GM18517 (cell line): ENCODE data around the gene VASH1.
"Not testable (repeated sequence)": the region's sequence is repeated elsewhere in the genome, so short reads cannot be mapped to it uniquely, and the experiment has no call there.

Source experiments
- ATAC-seq: cut with Tn5 transposase; IDR thresholded peaks from one replicate; pipeline ENCODE4 v1.9.1; 2021; ENCODE audit warnings: mild to moderate bottlenecking, moderate library complexity; ENCODE audit not compliant: unreplicated experiment

The VASH1 gene

GRCh38 chr14:76761136-76761959 is at the start of gene VASH1:
Gene VASH1 (plus strand): TSS chr14:76761468. CDS start chr14:76762822, 1,354 bp downstream.
- ATAC-seq, result peak; percentile 82

- ATAC-seq, result no peak
These were observed 48.1 kb upstream of the VASH1 start for GRCh38 chr14:76713121-76713520.

DNA sequence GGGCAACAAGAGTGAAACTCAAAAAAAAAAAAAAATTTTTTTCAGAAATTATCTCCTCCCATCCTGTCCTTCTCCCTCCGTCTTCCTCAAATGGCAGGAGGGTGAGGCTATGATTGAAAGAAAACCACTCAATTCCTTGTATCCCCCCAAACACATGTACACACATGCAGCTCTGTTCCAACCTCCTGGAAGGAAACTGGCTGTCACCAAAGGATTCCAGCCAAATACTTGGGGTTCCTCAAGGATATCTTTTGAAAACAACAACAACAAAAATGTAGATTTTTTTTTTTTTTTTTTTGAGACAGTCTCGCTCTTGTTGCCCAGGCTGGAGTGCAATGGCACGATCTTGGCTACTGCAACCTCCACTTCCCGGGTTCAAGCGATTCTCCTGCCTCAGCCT is 46.8 kb upstream of the VASH1 start:
- no peak for ATAC-seq

DNA sequence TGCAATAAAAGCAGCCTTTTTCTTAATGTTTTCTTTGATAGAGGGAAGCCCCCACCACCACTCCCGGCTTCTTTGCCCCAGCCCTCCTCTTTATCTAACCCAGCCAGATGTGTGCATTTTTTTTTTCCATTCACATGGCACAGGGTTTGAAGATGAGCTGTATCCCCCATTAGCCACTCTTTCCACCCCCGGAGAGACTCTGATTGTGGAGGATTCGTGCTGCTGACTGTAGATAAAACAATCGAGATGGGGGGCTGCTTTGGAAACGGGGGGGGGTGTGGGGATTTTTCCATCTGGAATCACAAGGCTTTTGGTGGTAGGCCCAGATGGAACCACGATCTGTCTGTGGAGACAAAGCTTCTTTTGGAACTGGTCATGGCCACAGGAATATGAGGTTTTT is 46.2 kb upstream of the VASH1 start:
- no peak for ATAC-seq

GRCh38 chr14:76715511-76716081 is 45.7 kb upstream of the VASH1 start:
- no peak for ATAC-seq

DNA sequence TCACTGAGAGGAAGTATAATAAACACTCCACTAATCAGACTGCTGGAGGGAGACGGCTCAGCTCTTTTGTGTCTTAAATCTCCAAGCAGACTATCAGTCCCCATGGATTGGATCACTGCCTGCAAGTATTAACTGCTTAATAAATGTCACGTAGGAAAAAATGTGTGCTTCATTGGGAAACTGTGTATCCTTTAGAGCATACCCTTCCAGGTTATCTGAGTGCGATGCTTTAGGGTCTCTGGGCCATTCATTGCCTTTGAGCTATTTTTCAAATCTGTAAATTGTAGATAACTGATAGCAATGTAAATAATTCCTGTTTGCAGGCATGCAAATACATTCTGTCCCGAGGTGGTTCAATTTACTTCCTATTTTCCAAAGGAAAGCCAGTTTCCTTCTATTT is 45.0 kb upstream of the VASH1 start:
- no peak for ATAC-seq

- no peak for ATAC-seq
These were observed 43.6 kb upstream of the VASH1 start for GRCh38 chr14:76717508-76718290.

DNA sequence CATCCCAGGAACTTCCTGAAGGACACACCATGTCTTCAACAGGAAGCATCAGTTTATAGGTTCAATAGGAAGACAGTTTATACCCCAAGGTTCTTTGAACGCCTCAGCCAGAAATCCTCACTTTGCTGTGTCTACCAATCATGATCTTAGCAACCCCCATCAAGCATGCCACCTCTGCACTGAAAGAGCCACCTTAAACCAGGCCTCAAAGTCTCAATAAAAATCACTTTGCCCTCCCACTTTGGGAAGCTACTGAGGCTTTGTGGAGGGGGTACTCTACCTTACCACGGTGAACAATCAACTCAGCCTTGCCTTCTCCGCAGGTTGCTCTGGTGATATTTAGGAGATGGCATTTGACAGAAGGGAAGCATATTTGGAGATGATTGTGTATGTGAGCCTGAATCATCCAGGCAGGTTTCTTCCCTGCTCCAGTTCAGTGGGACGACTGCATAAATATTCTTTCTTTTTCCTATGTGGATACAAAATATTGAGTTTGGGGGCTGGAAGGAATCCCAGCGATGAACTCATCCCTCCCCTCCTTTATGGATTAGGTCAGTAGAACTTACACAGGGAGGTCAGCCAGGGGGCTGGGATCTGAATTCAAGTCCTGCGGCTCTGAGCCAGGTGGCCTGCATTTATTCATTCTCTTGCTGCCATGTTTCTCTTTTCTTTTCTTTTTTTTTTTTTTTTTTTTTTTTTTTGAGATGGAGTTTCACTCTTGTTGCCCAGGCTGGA is 42.8 kb upstream of the VASH1 start:
- no peak for ATAC-seq

DNA sequence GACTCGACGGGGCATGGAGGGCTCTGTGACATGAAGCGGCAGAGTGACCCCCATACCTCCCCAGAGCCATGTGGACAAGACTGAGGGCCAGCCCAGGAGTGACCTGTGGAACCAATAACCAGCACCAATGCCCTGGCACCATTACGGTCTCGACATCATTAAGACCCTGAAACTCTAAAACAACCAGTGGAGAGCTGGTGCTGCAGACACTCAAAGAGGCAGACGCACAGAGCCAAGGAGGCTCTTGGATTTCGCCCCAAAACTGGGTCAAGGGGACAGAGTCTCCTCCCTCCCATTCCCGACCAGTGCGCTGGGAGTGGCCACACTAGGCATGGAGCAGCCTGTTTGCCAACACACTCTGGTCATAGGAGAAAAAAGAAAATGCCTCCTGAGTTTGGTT is 41.6 kb upstream of the VASH1 start:
- no peak for ATAC-seq

- ATAC-seq, result peak; percentile 60
These were observed 40.9 kb upstream of the VASH1 start for GRCh38 chr14:76720382-76720813.

GRCh38 chr14:76721506-76721905 is 39.8 kb upstream of the VASH1 start:
- not testable (repeated sequence) for ATAC-seq

DNA sequence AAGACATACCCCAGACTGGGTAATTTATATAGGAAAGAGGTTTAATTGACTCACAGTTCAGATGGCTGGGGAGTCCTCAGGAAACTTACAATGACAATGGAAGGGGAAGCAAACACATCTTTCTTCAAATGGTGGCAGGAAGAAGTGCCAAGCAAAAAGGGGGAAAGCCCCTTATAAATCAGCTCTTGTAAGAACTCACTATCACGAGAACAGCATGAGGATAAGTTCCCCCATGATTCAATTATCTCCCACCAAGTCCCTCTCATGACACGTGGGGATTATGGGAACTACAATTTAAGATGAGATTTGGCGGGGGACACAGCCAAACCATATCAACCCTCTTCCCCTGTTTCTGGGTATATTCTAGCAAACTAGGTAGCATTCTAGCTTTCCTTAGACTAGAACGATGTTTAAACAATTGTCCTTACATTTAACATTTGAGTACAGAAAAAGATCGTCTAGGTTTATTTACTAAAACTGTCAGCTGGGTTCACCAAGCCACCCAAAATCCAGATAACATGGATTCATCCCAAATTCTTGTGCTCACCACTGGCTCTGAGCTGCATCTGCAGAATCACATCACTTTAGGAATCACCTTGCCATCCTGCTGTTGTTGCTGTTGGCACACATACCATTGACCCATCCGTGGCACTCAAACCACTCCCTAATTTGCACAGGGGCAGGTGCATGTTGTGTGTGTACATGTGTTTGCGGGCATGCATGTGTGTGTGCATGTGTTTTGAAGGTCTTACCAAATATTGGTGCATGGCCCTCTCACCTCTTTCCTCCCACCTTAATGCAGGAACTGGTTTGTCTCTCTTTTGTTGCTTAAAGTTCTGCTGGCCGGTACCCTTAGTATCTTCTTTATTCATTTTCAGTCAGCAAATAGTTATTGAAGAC is 36.4 kb upstream of the VASH1 start:
- no peak for ATAC-seq

GRCh38 chr14:76726551-76726970 is 34.7 kb upstream of the VASH1 start:
- ATAC-seq, result no peak

GRCh38 chr14:76727384-76727783 is 33.9 kb upstream of the VASH1 start:
- no peak for ATAC-seq

GRCh38 chr14:76727901-76728300 is 33.4 kb upstream of the VASH1 start:
- no peak for ATAC-seq

- no peak for ATAC-seq
These were observed 32.0 kb upstream of the VASH1 start for GRCh38 chr14:76729258-76729657.

- ATAC-seq, result no peak
These were observed 31.2 kb upstream of the VASH1 start for GRCh38 chr14:76729953-76730505.

DNA sequence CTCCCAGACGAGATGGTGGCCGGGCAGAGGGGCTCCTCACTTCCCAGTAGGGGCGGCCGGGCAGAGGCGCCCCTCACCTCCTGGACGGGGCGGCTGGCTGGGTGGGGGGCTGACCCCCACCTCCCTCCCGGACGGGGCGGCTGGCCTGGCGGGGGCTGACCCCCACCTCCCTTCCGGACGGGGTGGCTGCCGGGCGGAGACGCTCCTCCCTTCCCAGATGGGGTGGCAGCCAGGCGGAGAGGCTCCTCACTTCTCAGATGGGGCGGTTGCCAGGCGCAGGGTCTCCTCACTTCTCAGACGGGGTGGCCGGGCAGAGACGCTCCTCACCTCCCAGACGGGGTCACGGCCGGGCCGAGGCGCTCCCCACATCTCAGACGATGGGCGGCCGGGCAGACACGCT is 26.8 kb upstream of the VASH1 start:
- ATAC-seq, result not testable (repeated sequence)

- no peak for ATAC-seq
These were observed 24.8 kb upstream of the VASH1 start for GRCh38 chr14:76736514-76736913.

GRCh38 chr14:76741074-76741473 is 20.2 kb upstream of the VASH1 start:
- no peak for ATAC-seq
